CD4-positive, alpha-beta T cell treated with Interleukin-4 for 1 hour (primary cell): ENCODE results near the gene PACSIN3.

Source experiments
- DNase-seq, 2 donors: peaks; one replicate each; pipeline ENCODE4 v3.0.0-alpha.2; 2020 to 2022

PACSIN3 gene

DNA sequence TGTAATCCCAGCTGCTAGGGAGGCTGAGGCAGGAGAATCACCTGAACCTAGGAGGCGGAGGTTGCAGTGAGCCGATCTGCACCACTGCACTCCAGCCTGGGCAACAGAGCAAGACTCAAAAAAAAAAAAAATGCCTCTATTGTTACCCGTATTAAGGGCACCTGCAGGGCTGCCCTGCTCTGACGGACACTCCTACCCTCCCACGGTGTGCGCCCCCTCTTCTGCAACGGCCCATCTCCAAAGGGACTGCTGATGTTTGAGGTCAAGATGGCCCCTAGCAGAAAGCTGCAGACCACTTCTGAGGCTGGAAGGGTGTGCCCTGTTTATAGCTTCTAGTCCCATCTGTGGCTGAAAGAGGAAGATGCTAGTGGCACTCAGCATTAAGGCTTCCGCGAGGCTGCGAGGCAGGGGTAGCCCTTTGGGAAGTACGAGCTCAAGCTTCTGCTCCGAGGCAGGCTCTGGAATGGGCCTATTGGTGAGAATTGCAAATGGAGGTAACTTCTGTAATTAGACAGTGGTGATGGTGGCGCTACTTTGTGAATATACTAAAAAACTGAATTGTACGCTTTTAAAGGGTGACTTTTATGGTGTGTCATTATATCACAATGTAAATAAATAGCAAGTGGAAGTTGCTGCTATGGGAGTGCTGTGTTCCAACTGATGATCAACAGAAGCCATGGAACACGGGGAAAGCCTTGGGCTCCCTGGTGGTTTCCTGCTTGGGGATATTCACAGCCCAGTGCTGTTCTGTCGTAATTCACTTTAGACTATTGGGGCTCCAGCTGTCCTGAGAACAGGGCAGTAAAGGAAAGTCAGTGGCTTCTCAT, 33.9 kb downstream of the PACSIN3 start:
- no peak for DNase-seq

DNA sequence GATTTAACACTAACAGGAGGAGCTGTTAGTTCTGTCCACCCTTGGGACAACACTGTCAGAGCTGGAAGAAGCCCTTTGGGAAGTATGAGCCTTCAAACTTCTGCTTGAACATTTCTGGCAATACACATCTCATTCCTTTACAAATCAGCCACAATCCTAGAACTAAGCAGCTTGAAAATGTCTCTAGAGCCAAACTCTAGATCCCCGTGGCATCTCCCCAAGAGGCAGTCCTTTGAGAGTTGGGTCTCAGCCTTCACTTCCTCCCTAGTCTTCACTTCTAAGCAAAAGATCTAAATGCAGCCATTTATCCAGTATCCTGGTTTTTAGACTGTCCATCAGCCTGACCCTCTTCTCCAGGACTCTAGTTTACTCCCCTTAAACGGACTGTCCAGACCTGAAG, 36.5 kb downstream of the PACSIN3 start:
- no peak for DNase-seq

GRCh38 chr11:47148903-47149531, 37.2 kb downstream of the PACSIN3 start:
- no peak for DNase-seq

GRCh38 chr11:47148270-47148669, 38.0 kb downstream of the PACSIN3 start:
- DNase-seq = no peak

GRCh38 chr11:47147681-47148080, 38.6 kb downstream of the PACSIN3 start:
- DNase-seq = no peak

DNA sequence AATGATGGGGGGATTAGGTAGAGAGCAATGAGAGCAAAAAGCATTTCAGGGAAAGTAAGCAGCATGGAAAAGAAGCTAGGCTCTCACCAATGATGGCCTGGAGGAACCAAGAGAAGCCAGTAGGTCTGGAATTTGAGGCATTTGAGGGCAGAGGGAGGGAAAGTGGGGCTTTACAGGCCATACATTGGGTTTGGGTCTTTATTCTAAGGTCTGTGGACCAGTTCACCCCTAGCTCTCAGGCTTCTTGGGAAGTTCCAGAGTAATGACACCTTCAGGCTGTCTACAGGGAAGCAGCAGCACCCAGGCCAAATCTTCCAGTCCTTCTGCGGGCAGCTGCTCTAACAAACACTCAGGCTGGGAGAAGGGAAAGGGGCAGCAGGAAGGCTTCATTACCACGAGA, 39.0 kb downstream of the PACSIN3 start:
- no peak for DNase-seq

DNA sequence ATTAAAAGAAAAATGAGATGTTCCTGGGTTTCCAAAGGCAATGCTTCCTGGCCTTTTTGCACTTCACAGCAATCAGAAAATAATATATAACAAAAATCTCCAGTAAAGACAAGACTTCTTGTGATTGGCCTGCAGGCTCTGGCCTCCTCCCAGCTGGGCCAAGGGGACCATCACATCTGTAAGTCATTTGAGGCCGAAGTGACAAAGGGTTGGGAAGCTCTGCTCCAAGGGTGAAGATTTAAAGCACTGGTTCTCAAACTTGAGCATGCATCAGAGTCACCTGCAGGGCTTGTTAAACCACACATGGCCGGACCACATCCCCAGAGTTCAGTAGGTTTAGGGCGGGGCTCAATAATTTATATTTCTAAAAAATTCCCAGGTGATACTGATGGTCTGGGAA, 41.7 kb downstream of the PACSIN3 start:
- no peak for DNase-seq

GRCh38 chr11:47143322-47143721, 42.9 kb downstream of the PACSIN3 start:
- no peak for DNase-seq

DNA sequence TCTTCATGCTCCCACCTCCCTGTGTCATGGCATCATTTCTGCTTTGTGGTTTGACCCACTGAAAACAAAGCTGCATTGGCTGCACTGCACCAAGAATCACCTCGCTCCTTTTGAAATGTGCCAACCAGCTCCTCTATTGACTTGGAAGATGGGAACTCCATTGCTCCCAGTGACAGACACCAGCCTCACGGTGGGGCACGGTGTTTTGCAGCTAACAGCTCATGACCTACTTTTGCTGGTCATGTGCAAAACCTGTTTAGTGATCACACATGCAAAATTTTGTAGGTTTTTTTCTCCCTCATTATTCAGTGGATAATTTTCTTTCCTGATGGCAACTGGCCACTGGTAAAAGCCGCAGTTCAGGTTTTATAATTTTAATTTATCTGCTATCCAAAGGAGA, 46.4 kb downstream of the PACSIN3 start:
- DNase-seq = no peak

DNA sequence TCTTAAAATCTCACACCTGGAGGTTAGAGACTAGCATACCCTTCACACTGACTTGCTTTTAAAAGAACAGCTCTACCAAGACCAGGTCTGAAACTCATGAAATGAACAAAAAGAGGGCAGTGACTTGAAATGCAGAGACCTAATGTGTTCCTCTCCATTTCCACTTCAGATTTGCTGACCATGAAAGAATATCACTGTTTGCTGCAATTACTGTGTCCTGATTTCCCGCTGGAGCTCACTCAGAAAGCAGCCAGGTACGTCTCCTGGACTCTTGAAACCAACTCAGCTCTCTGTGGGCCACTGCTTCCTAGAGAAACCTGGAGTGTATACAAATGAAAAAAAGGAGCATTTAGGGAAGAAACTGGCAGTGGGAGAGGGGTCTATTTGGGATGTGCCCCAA, 48.8 kb downstream of the PACSIN3 start:
- DNase-seq = no peak

GRCh38 chr11:47136921-47137320, 49.3 kb downstream of the PACSIN3 start:
- DNase-seq = no peak

- DNase-seq = no peak
Observed at GRCh38 chr11:47136327-47136726, 49.9 kb downstream of the PACSIN3 start.

DNA sequence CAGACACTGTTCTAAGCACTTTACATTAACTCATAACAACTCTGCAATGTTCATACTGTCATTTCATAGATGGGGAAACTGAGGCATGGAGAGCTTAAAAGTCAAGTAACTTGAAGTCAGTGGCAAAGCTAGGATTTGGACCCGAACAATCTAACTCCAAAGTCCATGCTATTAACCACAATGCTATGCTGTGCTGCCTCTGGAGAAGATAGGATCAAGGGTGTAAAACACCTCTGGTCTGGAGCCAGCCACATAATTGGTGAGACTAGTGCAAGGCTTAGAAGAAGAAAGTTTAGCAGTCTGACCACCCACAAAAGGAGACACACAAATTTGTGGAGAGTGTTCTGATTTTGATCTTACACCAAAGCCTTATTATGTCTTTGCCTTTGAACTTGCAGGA, 53.3 kb downstream of the PACSIN3 start:
- DNase-seq = no peak

- DNase-seq = no peak
Observed at GRCh38 chr11:47132490-47132889, 53.7 kb downstream of the PACSIN3 start.

DNA sequence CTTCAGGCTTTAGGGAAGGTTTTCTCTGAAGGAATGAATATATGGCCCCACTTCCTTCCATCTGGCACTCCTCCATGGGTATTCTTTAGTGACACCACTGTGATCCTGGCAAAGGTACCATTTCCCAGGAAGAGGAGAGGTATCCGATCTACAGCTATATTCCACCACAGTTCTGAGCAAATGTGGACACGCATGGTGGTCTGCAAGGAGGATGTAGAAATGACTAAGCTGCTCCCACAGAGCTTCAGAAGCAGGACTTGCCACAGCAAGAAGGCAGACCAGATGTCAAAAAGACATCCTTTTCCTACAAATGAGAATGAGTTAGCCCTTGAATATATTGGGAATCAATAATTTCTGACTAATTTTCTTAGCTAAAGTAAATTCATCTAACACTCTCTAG, 55.1 kb downstream of the PACSIN3 start:
- no peak for DNase-seq

GRCh38 chr11:47130543-47130942, 55.7 kb downstream of the PACSIN3 start:
- DNase-seq = no peak
